GM12874 (cell line): ENCODE results near the gene SIPA1.

Experiments used
- CTCF ChIP-seq: IDR thresholded peaks from 2 replicates; pipeline ENCODE4 v1.5.1; 2011; ENCODE audit warnings: low read depth, mild to moderate bottlenecking, control low read depth, low read length, moderate library complexity; ENCODE audit not compliant: insufficient read depth

The SIPA1 gene

GRCh38 chr11:65639623-65640482 is 2.0 kb downstream of the SIPA1 start:
- TF ChIP-seq CTCF: no peak

- no peak for TF ChIP-seq CTCF
These were observed 2.8 kb downstream of the SIPA1 start for GRCh38 chr11:65640483-65641296.

- no peak for TF ChIP-seq CTCF
These were observed 3.6 kb downstream of the SIPA1 start for GRCh38 chr11:65641297-65642013.

- TF ChIP-seq CTCF: no peak
These were observed 4.2 kb downstream of the SIPA1 start for GRCh38 chr11:65642014-65642671.

GRCh38 chr11:65643971-65644370 is 6.1 kb downstream of the SIPA1 start:
- no peak for TF ChIP-seq CTCF

GRCh38 chr11:65644837-65645236 is 6.9 kb downstream of the SIPA1 start:
- no peak for TF ChIP-seq CTCF

GRCh38 chr11:65645710-65646109 is 7.8 kb downstream of the SIPA1 start:
- TF ChIP-seq CTCF: no peak
